ENCODE measurements around the gene ACOT8.
"Not testable (repeated sequence)": the region's sequence is repeated elsewhere in the genome, so short reads cannot be mapped to it uniquely, and the experiment has no call there.

The ACOT8 gene

DNA sequence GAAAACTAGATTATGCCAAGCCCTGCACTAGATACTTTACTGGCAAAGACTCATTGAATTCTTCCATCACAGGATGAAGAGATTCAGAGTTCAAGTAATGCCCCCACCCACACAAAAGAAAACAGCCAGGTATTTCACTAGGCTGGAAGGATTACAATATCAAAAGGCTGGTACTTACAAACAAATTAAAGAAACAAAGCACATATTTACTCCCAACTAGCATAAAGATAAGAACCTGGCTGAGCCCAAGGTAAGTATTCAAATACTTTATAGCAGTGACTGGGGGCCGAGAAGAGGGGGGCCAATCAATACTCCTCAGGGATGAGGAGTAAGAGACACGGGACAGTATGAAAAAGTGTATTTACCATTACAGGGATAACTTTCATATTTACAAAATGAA is 3.7 kb downstream of the ACOT8 start:
- no peak for DNase-seq (ENCODE audit: low read depth, low spot score)

- no peak for DNase-seq (ENCODE audit: low read depth, low spot score)
These were observed 4.9 kb downstream of the ACOT8 start for GRCh38 chr20:45852326-45852725.

DNA sequence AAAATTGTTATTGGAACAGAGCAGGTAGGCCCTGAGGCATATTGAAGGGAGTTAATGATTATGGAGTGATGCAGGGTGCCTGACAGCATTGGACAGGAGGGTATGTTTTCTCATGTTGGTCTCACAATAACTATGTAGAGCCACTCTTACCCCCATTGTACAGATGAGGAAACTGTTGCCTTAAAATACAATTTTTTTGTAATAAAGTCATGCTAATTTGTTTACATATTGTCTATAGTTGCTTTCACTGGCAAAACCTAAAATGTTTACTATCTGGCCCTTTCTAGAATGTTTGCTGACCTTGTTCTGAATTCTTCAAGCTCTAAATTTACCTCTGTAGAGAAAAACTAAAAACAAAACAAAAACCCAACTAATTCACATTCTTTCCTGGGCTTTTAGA is 5.7 kb downstream of the ACOT8 start:
- DNase-seq (ENCODE audit: low read depth, low spot score): no peak

DNA sequence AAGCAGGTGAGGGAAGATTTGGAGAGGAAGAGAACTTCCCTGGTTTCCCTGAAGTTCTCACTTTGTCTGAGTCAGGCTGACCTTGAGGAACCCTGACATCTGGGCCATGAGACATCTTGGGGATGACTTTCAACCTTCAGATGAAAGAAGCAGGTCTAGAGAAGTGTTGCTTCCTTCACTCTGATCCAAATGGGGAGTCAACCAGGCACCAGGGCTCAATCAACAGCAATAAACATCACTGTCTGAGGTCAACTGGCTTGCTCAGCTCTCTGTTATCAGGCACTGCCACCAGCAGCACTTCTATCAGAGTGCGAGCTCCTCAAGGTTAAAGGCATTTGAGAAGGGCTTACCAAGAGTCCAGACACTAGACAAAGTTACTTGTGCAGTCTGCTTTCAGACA is 6.3 kb downstream of the ACOT8 start:
- no peak for DNase-seq (ENCODE audit: low read depth, low spot score)

DNA sequence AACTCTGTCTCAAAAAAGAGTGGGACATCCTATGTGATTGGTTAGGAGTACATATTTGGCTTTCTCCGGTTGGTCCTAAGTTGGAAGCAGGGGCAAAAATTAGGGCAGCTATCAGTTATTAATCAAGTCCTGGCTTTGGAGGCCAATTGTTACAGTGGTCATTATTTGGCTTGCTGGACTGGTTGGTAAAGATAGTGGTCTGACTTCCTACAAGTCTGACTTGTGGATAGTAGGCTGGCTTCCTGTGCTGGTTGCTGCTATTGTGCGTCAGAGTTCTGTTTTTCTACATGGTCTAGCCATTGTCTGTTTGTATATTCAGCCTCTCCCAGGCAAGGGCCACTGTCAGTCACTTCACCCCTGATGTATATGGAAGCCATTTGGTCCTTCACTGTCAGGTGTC is 7.0 kb downstream of the ACOT8 start:
- DNase-seq (ENCODE audit: low read depth, low spot score): no peak

GRCh38 chr20:45848969-45849582 is 8.1 kb downstream of the ACOT8 start:
- DNase-seq (ENCODE audit: low read depth, low spot score): no peak

- no peak for DNase-seq (ENCODE audit: low read depth, low spot score)
These were observed 8.8 kb downstream of the ACOT8 start for GRCh38 chr20:45848421-45848820.

DNA sequence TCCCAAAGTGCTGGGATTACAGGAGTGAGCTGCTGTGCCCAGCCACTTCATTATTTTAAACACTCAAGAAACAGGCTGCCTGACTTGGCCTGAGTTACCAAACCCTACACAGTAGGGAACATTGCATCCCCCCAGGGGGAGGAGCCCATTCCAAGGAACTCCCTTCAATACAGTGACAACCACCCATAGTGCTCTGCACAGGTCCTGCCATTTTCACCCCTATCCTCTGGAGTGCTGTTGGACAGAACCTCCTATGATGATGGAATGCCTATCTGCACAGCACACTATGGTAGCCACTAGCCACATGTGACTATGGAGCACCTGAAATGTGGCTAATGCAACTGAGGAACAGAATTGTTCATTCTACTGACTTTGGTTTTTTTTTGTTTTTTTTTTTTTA is 11.7 kb downstream of the ACOT8 start:
- DNase-seq (ENCODE audit: low read depth, low spot score): no peak

DNA sequence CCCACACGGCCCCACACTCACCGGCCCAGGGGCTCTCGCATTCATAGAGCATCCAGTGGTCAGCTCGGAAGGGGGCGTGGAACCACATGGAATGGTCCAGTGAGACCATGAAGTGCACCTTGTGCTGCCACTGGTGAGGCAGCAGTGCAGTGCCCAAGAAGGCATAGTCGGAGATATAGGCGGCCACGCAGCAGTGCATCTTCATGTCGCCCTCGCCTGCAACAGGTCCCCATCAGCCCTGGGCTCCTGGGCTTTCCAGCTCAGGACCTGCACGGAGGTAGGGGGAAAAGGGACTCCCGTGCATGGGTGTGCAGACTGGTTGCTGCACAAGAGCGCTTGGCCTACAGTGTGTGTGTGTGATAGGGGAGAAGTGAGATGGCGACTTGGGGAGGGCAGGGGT is 13.7 kb downstream of the ACOT8 start:
- DNase-seq (ENCODE audit: low read depth, low spot score): no peak

- DNase-seq (ENCODE audit: low read depth, low spot score): no peak
These were observed 14.9 kb downstream of the ACOT8 start for GRCh38 chr20:45842169-45842812.

GRCh38 chr20:45841407-45842129 is 15.6 kb downstream of the ACOT8 start:
- DNase-seq (ENCODE audit: low read depth, low spot score): no peak

GRCh38 chr20:45840700-45841198 is 16.4 kb downstream of the ACOT8 start:
- no peak for DNase-seq (ENCODE audit: low read depth, low spot score)

GRCh38 chr20:45836841-45837240 is 20.4 kb downstream of the ACOT8 start:
- no peak for DNase-seq (ENCODE audit: low read depth, low spot score)

DNA sequence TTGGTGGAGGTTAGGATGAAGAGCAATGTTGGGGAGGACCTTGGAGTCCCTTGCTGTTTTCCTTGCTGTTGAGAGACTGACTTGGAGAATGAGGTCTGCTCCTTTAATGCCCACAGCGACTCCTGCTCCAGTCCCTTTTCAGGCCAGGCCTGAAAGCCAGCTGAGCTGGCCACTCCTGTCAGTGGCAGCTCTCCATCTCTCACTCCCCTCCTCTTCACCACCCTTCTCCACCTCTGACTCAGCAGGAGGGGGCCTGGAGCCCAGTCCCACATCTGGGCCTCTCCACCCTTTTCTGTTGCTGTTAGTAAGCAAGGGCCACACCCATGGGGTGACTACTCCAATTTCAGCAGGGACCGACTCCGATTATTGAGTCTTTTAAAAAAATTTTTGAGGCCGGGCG is 21.4 kb downstream of the ACOT8 start:
- DNase-seq (ENCODE audit: low read depth, low spot score): no peak

DNA sequence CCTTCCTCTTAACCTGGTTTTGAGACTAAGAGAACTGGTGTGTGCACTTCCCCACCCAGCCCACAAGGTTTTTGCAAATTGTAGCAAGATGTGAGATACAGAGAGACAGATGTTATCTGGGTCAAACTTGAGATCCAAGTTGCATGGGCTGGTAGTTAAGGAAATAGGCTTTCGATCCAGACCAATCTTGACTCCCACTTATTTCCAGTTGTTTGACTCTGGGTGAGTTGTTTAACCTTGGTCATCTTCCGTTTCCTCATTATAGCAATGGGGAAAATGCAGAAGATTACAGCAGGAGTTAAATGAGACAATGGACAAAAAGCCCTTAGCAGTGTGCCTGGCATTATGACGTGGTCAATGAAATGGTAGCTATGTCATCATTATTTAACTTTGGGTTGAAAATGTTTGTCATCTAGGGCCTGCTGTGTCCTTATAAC is 21.8 kb downstream of the ACOT8 start:
- DNase-seq (ENCODE audit: low read depth, low spot score): no peak

- no peak for DNase-seq (ENCODE audit: low read depth, low spot score)
These were observed 22.4 kb downstream of the ACOT8 start for GRCh38 chr20:45834797-45835161.

DNA sequence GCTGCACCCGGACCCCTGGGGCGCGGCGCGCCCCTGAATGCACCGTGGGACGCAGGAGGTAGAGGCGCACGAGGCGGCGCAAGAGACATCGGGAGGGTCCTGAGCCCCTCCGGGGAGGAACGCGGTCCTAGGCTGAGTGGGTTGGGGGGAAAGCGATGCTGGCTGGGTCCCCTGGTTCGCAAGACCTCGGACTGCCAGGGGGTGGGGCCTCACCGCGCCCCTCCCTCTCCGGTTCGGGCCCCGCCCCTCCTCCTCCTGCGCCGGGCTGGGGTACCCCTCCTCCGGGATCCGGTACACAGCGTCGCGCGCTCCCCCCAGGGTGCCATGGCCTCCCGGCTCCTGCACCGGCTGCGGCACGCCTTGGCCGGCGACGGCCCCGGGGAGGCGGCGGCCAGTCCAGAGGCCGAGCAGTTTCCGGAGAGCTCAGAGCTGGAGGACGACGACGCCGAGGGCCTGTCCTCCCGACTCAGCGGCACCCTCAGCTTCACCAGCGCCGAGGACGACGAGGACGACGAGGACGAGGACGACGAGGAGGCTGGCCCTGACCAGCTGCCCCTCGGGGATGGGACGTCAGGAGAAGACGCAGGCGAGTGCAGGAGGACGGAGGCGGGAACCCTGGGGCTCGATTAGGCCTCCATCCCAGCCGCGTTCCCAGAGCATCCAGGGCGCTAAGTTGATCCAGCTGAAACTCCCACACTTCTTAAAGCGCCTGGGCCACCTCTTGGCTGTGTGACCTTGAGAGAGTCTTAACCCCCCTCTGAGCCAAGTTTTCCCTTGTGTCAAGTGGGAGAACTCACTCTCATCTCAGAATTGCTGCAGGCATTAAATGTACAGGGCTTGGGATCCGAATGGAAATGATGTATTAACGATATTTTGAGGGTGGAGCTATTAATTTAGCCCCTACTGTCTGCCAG is 23.1 kb downstream of the ACOT8 start:
- DNase-seq (ENCODE audit: low read depth, low spot score): no peak

DNA sequence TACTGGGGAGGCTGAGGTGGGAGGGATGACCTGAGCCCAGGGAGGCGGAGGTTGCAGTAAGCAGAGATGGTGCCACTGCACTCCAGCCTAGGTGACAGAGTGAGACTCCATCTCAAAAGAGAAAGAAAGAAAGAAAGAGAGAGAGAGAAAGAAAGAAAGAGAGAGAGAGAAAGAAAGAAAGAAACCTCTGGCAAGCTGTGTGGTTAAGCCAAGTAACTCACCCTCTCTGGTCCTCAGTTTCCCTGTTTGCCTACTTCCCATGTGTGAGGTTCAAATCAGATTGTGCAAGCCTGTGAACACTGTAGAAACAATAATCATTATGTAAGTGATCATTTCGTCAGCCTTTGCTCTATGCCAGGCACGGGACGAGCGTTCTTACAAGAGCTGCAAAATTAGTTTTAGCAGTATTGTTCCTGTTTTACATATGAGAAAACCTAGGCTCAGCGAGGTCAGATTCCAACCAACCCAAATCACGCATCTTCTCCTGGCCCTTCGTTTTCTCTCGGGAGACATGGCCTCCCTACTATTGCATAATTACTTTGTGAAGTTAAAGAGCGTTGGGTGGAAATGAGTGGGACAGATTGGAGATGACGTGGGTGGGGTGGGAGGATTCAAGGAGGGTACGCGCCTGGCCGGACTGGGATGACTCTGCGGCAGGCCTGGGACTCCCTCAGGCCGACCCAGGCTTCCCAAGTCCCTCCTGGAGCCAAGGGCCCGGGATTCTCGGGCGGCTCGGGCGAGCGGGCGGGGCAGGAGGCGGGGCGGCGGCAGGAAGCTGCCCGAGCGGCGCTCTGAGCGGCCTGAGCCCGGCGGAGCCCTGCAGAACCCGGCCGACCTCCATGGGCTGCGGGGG is 23.9 kb downstream of the ACOT8 start, which contains the start of gene SNX21:
Gene SNX21, plus strand, starts transcription at position 770 of the 853 bp plus-strand sequence. CDS start 121 bp downstream, outside the sequence.
- no peak for DNase-seq (ENCODE audit: low read depth, low spot score)

GRCh38 chr20:45832619-45833018 is 24.6 kb downstream of the ACOT8 start:
- no peak for DNase-seq (ENCODE audit: low read depth, low spot score)

DNA sequence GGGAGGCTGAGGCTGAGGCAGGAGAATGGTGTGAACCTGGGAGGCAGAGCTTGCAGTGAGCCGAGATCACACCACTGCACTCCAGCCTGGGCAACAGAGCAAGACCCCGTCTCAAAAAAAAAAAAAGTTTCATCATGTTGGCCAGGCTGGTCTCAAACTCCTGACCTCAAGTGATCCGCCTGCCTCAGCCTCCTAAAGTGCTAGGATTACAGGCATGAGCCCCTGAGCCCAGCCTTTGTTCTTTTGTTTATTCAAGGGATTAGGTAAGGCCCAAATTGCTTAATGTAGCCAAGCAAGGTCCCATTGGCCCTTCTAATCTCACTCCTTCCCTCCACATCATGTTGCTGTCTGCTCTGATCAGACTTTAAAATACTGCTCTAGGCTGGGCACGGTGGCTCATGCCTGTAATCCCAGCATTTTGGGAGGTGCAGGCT is 27.5 kb downstream of the ACOT8 start:
- DNase-seq (ENCODE audit: low read depth, low spot score): not testable (repeated sequence)

DNA sequence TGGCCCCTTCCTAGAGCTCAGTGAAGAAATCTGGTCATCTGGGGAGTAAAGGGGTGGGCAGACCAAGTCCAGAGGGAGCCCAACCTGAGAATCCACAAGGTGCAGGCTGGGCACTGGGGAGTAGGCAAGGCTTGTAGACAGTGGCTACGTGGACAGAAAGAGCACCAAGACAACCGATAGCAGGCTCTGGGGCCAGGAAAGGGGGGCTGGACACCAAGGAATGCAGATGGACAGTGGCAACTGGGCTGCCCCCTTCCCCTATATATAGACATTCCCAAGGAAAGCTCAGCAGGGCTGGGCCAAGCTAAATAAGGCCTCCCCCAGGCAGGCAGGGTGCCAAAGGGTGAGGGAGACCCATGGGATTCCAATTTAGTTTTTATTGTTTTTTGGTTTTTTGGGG is 28.6 kb downstream of the ACOT8 start:
- DNase-seq (ENCODE audit: low read depth, low spot score): no peak

Data from iPS DF 19.7 (cell line).